Panc1 (cell line): Measurements from ENCODE around the gene GRIFIN. TPM values are rescaled to one million over a fixed set of nuclear protein-coding genes. Genes with fewer than 3 reads are reported as not detected.
A peak's percentile ranks its signal among the peaks of the same experiment; 100 is the strongest.

Experiments used
- ATAC-seq: fragments of 200-7000 bp; cut with Tn5 transposase; 2 replicates; pipeline ENCODE4 v1.9.1; 2020; ENCODE audit warnings: mild to moderate bottlenecking, moderate library complexity
- BruUV-seq: library from RNA; stranded (reverse); fragments of 400-500 nt; replicated peaks from 2 replicates; lab custom pipeline; 2021; lab: Mats Ljungman, UMichigan
- CTCF ChIA-PET: fragments of 300-600 bp; sonication (Branson Sonifier 250); formaldehyde crosslinking; loops from one replicate; lab custom pipeline; 2022; ENCODE audit warnings: antibody characterized with exemption; lab: Charles Lee
- POLR2A ChIA-PET: fragments of 300-600 bp; sonication (Branson Sonifier 250); formaldehyde crosslinking; loops from one replicate; lab custom pipeline; 2022; ENCODE audit warnings: antibody characterized with exemption; lab: Charles Lee
- DNase-seq: peaks from one replicate; pipeline ENCODE4 v3.0.0-alpha.2; 2010; ENCODE audit warnings: low read depth, low spot score
- H3K27ac ChIP-seq: 2 replicates; pipeline ENCODE4 v1.5.1; 2011; ENCODE audit warnings: mild to moderate bottlenecking, low read length, inconsistent platforms
- H3K27me3 ChIP-seq: fragments of 200-500 bp; sonication (Bioruptor generic); 2 replicates; pipeline ENCODE4 v1.6.0; 2014; ENCODE audit warnings: low read length, inconsistent platforms; ENCODE audit not compliant: control insufficient read depth, insufficient read depth
- H3K36me3 ChIP-seq: fragments of 200-500 bp; sonication (Bioruptor generic); 2 replicates; pipeline ENCODE4 v1.5.1; 2014; ENCODE audit warnings: inconsistent platforms, mild to moderate bottlenecking, low read length, moderate library complexity; ENCODE audit not compliant: control insufficient read depth, insufficient read depth
- H3K4me1 ChIP-seq: 2 replicates; pipeline ENCODE4 v1.5.1; 2011; ENCODE audit warnings: inconsistent platforms, mild to moderate bottlenecking, low read length, moderate library complexity; ENCODE audit not compliant: control insufficient read depth, insufficient read depth
- H3K4me3 ChIP-seq, 2 experiments: 2 replicates each; pipeline ENCODE4 v1.5.1; 2011 to 2012; ENCODE audit warnings: low read depth in 2 of 2, low read length in 2 of 2, mild to moderate bottlenecking in 2 of 2, inconsistent platforms in 1 of 2, moderate library complexity in 1 of 2
- H3K9me3 ChIP-seq: fragments of 200-500 bp; sonication (Bioruptor generic); 2 replicates; pipeline ENCODE4 v1.5.1; 2014; ENCODE audit warnings: low read depth, mild to moderate bottlenecking, inconsistent platforms, low read length, moderate library complexity; ENCODE audit not compliant: control insufficient read depth, insufficient read depth
- CTCF ChIP-seq: fragments of 450-650 bp; IDR thresholded peaks from 2 replicates; pipeline ENCODE4 v1.5.1; 2017; ENCODE audit warnings: mild to moderate bottlenecking
- POLR2AphosphoS5 ChIP-seq: IDR thresholded peaks from 2 replicates; pipeline ENCODE4 v1.6.1; 2012; ENCODE audit warnings: mild to moderate bottlenecking, low read depth, low read length, moderate library complexity
- REST ChIP-seq, 2 experiments: IDR thresholded peaks; 2 replicates each; pipeline ENCODE4 v1.6.1; 2011 to 2012; ENCODE audit warnings: low read depth in 2 of 2, control low read depth in 1 of 2, low read length in 1 of 2, mild to moderate bottlenecking in 1 of 2, moderate library complexity in 1 of 2; ENCODE audit not compliant: insufficient read depth in 1 of 2
- SIN3A ChIP-seq: IDR thresholded peaks from 2 replicates; pipeline ENCODE4 v1.6.1; 2012; ENCODE audit warnings: low read depth, mild to moderate bottlenecking, low read length, moderate library complexity, borderline replicate concordance; ENCODE audit not compliant: insufficient read depth
- TCF7L2 ChIP-seq: IDR thresholded peaks from 2 replicates; pipeline ENCODE4 v1.6.1; 2011; ENCODE audit warnings: mild to moderate bottlenecking, low read depth, low read length, inconsistent platforms
- in situ Hi-C: cut with HindIII; loops from 2 replicates; pipeline ENCODE4 v1.10.0; 2016; ENCODE audit warnings: low sequenced_read_pairs, low pct_unique_long_range_greater_than_20kb
- intact Hi-C: fragments of 100-400 bp; cut with micrococcal nuclease; formaldehyde crosslinking; loops from one replicate; pipeline ENCODE4 v1.10.0; 2022; ENCODE audit not compliant: unreplicated experiment
- total RNA-seq: library from RNA; stranded (reverse); gene quantifications from one replicate; pipeline ENCODE4 v1.2.1, GENCODE V29; 2021; ENCODE audit not compliant: unreplicated experiment

GRIFIN gene
- total RNA-seq, 1 experiment from 2014 or later = not detected

GRCh38 chr7:2512179-2512661 is 36.0 kb upstream of the GRIFIN start:
- Histone ChIP-seq H3K27me3 (no peaks in the 10 kb centered on the region), H3K27ac (peak overlapping the region; percentile 64), H3K36me3 (no peaks in the 10 kb centered on the region), H3K9me3 (no peaks in the 10 kb centered on the region), H3K4me1 (peaks cover 49% of the 10 kb centered on the region), H3K4me3 (no peak overlapping the region)
- DNase-seq (no peak), ATAC-seq (peak; percentile 43)
- POLR2A ChIA-PET = interaction anchor here (0.7 kb wide), 2 partner anchors 9 to 41 kb away, joined by 4 to 9 read pairs; no protein-coding TSS in a partner anchor
- CTCF ChIA-PET = interaction anchor here (0.5 kb wide), 1 partner anchor 33 kb away, joined by 3 read pairs; no protein-coding TSS in a partner anchor
- TF ChIP-seq POLR2AphosphoS5 (no peak), SIN3A (no peak), TCF7L2 (no peak), CTCF (no peak), REST (IDR thresholded peaks at IDR 0.05; ENCODE audit: insufficient read depth in 1 of 2, low read depth in 2 of 2, low read length in 1 of 2) (no peak)
- BruUV-seq = no TSS peak
- intact Hi-C loops = no loop called here
- in situ Hi-C loops = no loop called here

- TF ChIP-seq POLR2AphosphoS5 (no peak), CTCF (no peak)
- DNase-seq (no peak), ATAC-seq (peak; percentile 3)
- H3K36me3 ChIP-seq = no peaks in the 10 kb centered on the region
- H3K27ac ChIP-seq = peak overlapping the region; percentile 64
- H3K4me1 ChIP-seq = peaks cover 44% of the 10 kb centered on the region
- intact Hi-C loops (no loop called here), in situ Hi-C loops (no loop called here)
- H3K9me3 ChIP-seq = no peaks in the 10 kb centered on the region
- ChIA-PET POLR2A (no interaction called here), CTCF (no interaction called here)
- H3K4me3 ChIP-seq = no peak overlapping the region
- no peaks in the 10 kb centered on the region for H3K27me3 ChIP-seq
- BruUV-seq = no TSS peak
These were observed 35.6 kb upstream of the GRIFIN start for GRCh38 chr7:2511769-2512168.
